Measurements from ENCODE around the gene DNAH14. TPM values are rescaled to one million over a fixed set of nuclear protein-coding genes. Genes with fewer than 3 reads are reported as not detected.

Gene DNAH14
- total and polyA plus RNA-seq, 10 of the 15 experiments (the other 5 are each of a cell fraction or from before 2014, with no cell fraction given) = 2.0 to 7.9 (median 4.8) TPM

- peaks cover 17% of the 10 kb centered on the region for H3K4me1 ChIP-seq (ENCODE audit: control insufficient read depth, insufficient read depth, low read length)
- no peaks in the 10 kb centered on the region; the same call in 2 of the 3 replicates for H3K9me3 ChIP-seq (replicated peaks; ENCODE audit: control insufficient read depth, insufficient read depth, low read length)
- H3K27me3 ChIP-seq (replicated peaks in 1 of 2; ENCODE audit: control insufficient read depth in 2 of 2, insufficient read depth in 2 of 2, low read length in 1 of 2) = no peaks in the 10 kb centered on the region
- H3K79me2 ChIP-seq (ENCODE audit: control insufficient read depth, insufficient read depth, low read length) = peaks cover 54% of the 10 kb centered on the region
- peak within 1 kb of the TSS; percentile 99 for H3K4me2 ChIP-seq (ENCODE audit: control insufficient read depth, insufficient read depth)
- H3K36me3 ChIP-seq (ENCODE audit: control insufficient read depth in 2 of 2, insufficient read depth in 2 of 2, low read length in 1 of 2) = peaks cover 1 to 4% of the 10 kb centered on the region in 2 experiments; a peak in 3 of 4 replicates
- H2AFZ ChIP-seq (ENCODE audit: control insufficient read depth, low read depth, low read length) = peak within 1 kb of the TSS; percentile 92
- ATAC-seq (peak; percentile 53), FAIRE-seq (no peak), DNase-seq (ENCODE audit: low read depth, low spot score) (no peak)
- peak within 1 kb of the TSS; percentile 98 for H3K9ac ChIP-seq (ENCODE audit: control insufficient read depth, insufficient read depth, low read length)
- BruUV-seq (replicated peaks) = no TSS peak
- WGBS (ENCODE audit: insufficient coverage, insufficient replicate concordance, low lambda C conversion rate, missing lambda C conversion rate) = under 1% methylated on average over 63 of the region's 94 CpGs
- CTCF ChIA-PET = interaction anchor here (1.5 to 6.9 kb wide), 3 partner anchors 14 to 350 kb away, joined by 4 to 53 read pairs (median 7); partner anchors contain the start of gene SRP9
- in situ Hi-C loops (cut with MboI) = no loop called here
- RAD21 ChIA-PET (ENCODE audit: unreplicated experiment) = interaction anchor here (0.6 to 2.8 kb wide), 4 partner anchors 13 to 40 kb away, joined by 3 to 22 read pairs (median 8); no protein-coding TSS in a partner anchor
- H3K27ac ChIP-seq (ENCODE audit: control insufficient read depth, insufficient read depth) = peak within 1 kb of the TSS; percentile 96
- POLR2A ChIA-PET = interaction anchor here (0.6 to 4.0 kb wide), 7 partner anchors 14 to 742 kb away, joined by 3 to 31 read pairs (median 4); partner anchors contain the start of gene SDE2
- H3K4me3 ChIP-seq = peak within 1 kb of the TSS; percentile 80
- H4K20me1 ChIP-seq (ENCODE audit: control insufficient read depth, insufficient read depth) = peaks cover 7% of the 10 kb centered on the region; the same call in 1 of the 2 replicates
- SMC1A ChIA-PET (ENCODE audit: uncharacterized antibody, unreplicated experiment) = interaction anchor here (8.1 kb wide), 1 partner anchor 16 kb away, joined by 108 read pairs; no protein-coding TSS in a partner anchor
- intact Hi-C loops (cut with micrococcal nuclease; ENCODE audit: unreplicated experiment) = loop anchor here (1.0 to 2.0 kb wide), 2 partner anchors 18 to 39 kb away; no protein-coding TSS in a partner anchor
- TF ChIP-seq ZSCAN29 (IDR thresholded peaks at IDR 0.05) (peak; percentile 75), CREM (IDR thresholded peaks at IDR 0.05; ENCODE audit: low read depth) (no peak), IRF5 (IDR thresholded peaks at IDR 0.05; ENCODE audit: borderline replicate concordance) (no peak), GATAD2B (conservative IDR thresholded peaks at IDR 0.05; ENCODE audit: low read depth) (peak; percentile 93), EP300 (IDR thresholded peaks at IDR 0.05; ENCODE audit: borderline replicate concordance in 1 of 2, control insufficient read depth in 1 of 2, low read depth in 2 of 2, low read length in 2 of 2) (no peak), FOXM1 (IDR thresholded peaks at IDR 0.05; ENCODE audit: low read depth, low read length) (no peak)
- TF ChIP-seq, protein P1, sequence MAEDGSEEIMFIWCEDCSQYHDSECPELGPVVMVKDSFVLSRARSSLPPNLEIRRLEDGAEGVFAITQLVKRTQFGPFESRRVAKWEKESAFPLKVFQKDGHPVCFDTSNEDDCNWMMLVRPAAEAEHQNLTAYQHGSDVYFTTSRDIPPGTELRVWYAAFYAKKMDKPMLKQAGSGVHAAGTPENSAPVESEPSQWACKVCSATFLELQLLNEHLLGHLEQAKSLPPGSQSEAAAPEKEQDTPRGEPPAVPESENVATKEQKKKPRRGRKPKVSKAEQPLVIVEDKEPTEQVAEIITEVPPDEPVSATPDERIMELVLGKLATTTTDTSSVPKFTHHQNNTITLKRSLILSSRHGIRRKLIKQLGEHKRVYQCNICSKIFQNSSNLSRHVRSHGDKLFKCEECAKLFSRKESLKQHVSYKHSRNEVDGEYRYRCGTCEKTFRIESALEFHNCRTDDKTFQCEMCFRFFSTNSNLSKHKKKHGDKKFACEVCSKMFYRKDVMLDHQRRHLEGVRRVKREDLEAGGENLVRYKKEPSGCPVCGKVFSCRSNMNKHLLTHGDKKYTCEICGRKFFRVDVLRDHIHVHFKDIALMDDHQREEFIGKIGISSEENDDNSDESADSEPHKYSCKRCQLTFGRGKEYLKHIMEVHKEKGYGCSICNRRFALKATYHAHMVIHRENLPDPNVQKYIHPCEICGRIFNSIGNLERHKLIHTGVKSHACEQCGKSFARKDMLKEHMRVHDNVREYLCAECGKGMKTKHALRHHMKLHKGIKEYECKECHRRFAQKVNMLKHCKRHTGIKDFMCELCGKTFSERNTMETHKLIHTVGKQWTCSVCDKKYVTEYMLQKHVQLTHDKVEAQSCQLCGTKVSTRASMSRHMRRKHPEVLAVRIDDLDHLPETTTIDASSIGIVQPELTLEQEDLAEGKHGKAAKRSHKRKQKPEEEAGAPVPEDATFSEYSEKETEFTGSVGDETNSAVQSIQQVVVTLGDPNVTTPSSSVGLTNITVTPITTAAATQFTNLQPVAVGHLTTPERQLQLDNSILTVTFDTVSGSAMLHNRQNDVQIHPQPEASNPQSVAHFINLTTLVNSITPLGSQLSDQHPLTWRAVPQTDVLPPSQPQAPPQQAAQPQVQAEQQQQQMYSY (CRISPR knock-in tag; IDR thresholded peaks at IDR 0.05) = no peak
- TF ChIP-seq, protein P2, sequence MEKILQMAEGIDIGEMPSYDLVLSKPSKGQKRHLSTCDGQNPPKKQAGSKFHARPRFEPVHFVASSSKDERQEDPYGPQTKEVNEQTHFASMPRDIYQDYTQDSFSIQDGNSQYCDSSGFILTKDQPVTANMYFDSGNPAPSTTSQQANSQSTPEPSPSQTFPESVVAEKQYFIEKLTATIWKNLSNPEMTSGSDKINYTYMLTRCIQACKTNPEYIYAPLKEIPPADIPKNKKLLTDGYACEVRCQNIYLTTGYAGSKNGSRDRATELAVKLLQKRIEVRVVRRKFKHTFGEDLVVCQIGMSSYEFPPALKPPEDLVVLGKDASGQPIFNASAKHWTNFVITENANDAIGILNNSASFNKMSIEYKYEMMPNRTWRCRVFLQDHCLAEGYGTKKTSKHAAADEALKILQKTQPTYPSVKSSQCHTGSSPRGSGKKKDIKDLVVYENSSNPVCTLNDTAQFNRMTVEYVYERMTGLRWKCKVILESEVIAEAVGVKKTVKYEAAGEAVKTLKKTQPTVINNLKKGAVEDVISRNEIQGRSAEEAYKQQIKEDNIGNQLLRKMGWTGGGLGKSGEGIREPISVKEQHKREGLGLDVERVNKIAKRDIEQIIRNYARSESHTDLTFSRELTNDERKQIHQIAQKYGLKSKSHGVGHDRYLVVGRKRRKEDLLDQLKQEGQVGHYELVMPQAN (conservative IDR thresholded peaks at IDR 0.05) = peak; percentile 76
- TF ChIP-seq, protein P3, sequence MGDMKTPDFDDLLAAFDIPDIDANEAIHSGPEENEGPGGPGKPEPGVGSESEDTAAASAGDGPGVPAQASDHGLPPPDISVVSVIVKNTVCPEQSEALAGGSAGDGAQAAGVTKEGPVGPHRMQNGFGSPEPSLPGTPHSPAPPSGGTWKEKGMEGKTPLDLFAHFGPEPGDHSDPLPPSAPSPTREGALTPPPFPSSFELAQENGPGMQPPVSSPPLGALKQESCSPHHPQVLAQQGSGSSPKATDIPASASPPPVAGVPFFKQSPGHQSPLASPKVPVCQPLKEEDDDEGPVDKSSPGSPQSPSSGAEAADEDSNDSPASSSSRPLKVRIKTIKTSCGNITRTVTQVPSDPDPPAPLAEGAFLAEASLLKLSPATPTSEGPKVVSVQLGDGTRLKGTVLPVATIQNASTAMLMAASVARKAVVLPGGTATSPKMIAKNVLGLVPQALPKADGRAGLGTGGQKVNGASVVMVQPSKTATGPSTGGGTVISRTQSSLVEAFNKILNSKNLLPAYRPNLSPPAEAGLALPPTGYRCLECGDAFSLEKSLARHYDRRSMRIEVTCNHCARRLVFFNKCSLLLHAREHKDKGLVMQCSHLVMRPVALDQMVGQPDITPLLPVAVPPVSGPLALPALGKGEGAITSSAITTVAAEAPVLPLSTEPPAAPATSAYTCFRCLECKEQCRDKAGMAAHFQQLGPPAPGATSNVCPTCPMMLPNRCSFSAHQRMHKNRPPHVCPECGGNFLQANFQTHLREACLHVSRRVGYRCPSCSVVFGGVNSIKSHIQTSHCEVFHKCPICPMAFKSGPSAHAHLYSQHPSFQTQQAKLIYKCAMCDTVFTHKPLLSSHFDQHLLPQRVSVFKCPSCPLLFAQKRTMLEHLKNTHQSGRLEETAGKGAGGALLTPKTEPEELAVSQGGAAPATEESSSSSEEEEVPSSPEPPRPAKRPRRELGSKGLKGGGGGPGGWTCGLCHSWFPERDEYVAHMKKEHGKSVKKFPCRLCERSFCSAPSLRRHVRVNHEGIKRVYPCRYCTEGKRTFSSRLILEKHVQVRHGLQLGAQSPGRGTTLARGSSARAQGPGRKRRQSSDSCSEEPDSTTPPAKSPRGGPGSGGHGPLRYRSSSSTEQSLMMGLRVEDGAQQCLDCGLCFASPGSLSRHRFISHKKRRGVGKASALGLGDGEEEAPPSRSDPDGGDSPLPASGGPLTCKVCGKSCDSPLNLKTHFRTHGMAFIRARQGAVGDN (IDR thresholded peaks at IDR 0.05) = 0 out of 2 replicates have a peak, but pooled peaks have one; percentile 10
Observed at GRCh38 chr1:225427235-225428067, 498.0 kb downstream of the DNAH14 start, which contains the start of gene LBR. TSS of gene LBR (minus strand) at chr1:225428038. CDS start at chr1:225424075, 3,963 bp downstream.

Data from GM12878 (cell line).